Measurements from ENCODE around the gene DIAPH2. TPM values are rescaled to one million over a fixed set of nuclear protein-coding genes. Genes with fewer than 3 reads are reported as not detected.

DIAPH2 gene
- total RNA-seq, 4 donors from 2014 or later = 11.1 to 26.5 (median 18.7) TPM

DNA sequence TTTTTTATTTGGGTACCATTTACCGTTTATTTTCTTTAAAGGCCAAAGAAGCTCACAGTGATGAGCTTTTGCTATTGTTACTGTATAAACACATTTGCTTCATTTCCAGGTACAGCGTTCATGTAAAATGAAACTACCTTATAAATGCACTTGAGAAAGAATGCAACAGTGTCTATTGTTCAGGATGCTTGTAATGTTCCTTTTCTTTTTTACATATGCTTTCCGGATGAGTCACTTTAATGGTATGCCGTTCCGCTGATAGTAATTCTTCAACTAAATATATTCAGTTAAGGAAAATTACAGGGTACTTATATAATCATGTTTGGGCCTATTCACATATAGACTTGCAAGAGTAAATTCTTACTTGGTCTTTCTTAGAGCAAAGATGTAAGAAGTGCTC is 554.0 kb downstream of the DIAPH2 start:
- no peaks in the 10 kb centered on the region for H3K27me3 ChIP-seq
- no peak overlapping the region for H3K27ac ChIP-seq
- 91 to 92% methylated on average over 5 of the region's 5 CpGs for WGBS, 2 donors
- H3K9me3 ChIP-seq = no peaks in the 10 kb centered on the region
- intact Hi-C loops (cut with DNase I) = no loop called here
- no peaks in the 10 kb centered on the region for H3K36me3 ChIP-seq
- TF ChIP-seq POLR2A (IDR thresholded peaks at IDR 0.05) (no peak), CTCF (IDR thresholded peaks at IDR 0.05) (no peak)
- no peaks in the 10 kb centered on the region for H3K4me1 ChIP-seq
- H3K4me3 ChIP-seq (replicated peaks in 1 of 3) = no peak overlapping the region
- no peak for DNase-seq

DNA sequence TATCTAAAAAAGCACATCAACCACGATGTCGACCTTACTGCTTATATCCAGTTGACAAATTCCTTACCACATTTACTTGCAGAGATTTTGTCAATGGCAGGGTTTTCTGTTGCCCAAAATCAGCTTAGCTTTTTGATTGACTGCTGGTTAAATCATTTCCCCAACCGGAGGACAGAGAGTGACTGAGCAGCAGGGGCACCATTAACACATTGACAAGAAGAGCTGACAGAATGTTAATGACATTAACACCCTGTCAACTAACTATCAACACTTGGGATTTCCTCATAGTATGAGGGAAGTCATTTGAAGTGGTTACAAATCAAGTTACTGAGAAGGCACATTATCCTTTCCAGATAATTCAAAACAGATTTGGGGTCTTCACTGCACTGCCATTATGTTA is 567.5 kb downstream of the DIAPH2 start:
- intact Hi-C loops (cut with DNase I) = no loop called here
- Histone ChIP-seq H3K36me3 (no peaks in the 10 kb centered on the region), H3K27me3 (no peaks in the 10 kb centered on the region), H3K9me3 (no peaks in the 10 kb centered on the region), H3K4me1 (no peaks in the 10 kb centered on the region), H3K4me3 (replicated peaks in 1 of 3) (no peak overlapping the region), H3K27ac (no peak overlapping the region)
- DNase-seq = no peak
- 53 to 56% methylated on average over 3 of the region's 3 CpGs for WGBS, 2 donors
- TF ChIP-seq CTCF (IDR thresholded peaks at IDR 0.05) (no peak), POLR2A (IDR thresholded peaks at IDR 0.05) (no peak)

GRCh38 chrX:97260679-97261078 is 576.0 kb downstream of the DIAPH2 start:
- peaks cover 0 to 5% of the 10 kb centered on the region in 2 donors for H3K4me1 ChIP-seq
- no peak overlapping the region for H3K4me3 ChIP-seq (replicated peaks in 1 of 3)
- TF ChIP-seq CTCF (IDR thresholded peaks at IDR 0.05) = no peak
- no peak for TF ChIP-seq POLR2A (IDR thresholded peaks at IDR 0.05)
- H3K9me3 ChIP-seq = no peaks in the 10 kb centered on the region
- no peak for DNase-seq
- whole genome bisulfite sequencing, 2 donors = 37 to 44% methylated on average over 5 of the region's 5 CpGs
- no peaks in the 10 kb centered on the region for H3K36me3 ChIP-seq
- H3K27ac ChIP-seq = no peak overlapping the region
- H3K27me3 ChIP-seq = no peaks in the 10 kb centered on the region
- intact Hi-C loops (cut with DNase I) = no loop called here

DNA sequence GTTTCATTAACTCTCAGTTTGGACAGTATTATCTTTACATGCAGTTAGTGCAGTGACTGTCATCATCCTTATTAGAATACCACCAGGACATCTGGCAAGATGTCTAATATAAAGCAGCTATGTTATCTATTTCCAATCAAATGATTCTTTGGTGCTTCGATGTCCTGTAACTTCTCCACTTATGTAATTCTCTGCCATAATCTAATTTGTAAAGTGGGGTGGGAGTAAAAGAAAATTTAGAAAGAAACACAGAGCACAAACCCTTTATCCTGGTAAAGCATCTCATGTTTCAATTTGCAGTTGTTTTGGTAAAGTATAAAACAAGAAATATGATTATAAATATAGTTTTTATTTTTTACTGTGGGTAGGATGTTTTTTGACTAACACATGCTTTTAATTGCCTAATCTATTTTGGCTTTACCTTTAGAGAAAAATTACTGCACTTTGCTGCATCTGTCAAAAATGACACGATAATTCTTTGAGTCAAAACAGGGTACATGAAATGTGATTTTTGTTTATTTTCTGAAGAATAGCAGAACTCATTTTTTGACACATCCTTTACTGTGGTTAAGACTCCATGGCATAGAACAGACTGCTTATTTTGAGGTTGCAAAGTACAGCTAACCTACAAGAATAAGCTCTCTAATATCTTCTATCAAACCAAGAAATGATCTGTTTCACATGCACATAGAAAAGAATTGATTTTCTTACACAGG is 581.9 kb downstream of the DIAPH2 start:
- no peak for TF ChIP-seq CTCF (IDR thresholded peaks at IDR 0.05)
- TF ChIP-seq POLR2A (IDR thresholded peaks at IDR 0.05) = no peak
- H3K4me1 ChIP-seq = peaks cover 0 to 4% of the 10 kb centered on the region in 2 donors
- H3K4me3 ChIP-seq (replicated peaks in 1 of 3) = no peak overlapping the region
- 81 to 86% methylated on average over 2 of the region's 2 CpGs for whole genome bisulfite sequencing, 2 donors
- H3K9me3 ChIP-seq = no peaks in the 10 kb centered on the region
- intact Hi-C loops (cut with DNase I) = no loop called here
- no peak overlapping the region for H3K27ac ChIP-seq
- H3K36me3 ChIP-seq = no peaks in the 10 kb centered on the region
- no peaks in the 10 kb centered on the region for H3K27me3 ChIP-seq
- no peak for DNase-seq

DNA sequence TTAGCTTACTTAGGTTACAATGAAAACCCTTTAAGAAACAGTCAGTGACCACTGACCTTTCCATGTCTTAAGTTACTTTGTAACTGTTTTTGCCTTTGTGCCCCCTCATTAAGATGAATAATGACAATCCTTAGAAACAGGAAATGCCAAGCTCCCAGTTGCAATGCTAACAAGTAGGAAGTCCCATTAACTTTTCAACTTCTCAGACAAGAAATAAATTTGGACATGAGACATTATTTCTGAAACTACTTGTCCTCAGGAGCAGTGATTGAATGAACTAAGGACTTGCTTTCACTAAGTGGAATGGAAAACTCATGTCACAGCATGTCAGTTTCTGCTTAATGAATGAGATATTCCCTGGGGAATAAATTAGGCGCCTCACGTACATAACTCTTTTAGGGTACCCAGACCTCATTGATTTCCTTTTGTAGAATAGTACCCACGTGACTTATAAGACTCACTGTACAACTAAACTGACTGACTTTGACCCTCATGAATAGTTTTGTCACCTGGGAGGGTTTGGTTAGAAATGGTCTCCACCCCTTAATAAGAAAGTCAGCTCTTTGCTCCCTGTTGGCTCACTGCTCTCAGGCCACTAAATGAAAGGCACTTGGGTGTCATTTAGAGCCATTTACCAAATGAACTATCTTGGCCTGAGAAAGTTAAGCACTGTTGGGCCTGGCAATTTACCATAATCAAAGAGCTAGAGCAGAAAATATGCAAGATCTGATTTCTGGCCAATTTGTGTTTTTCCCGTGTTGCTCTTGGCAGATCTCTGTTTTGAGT is 582.9 kb downstream of the DIAPH2 start:
- no peak overlapping the region for H3K4me3 ChIP-seq (replicated peaks in 1 of 3)
- no peaks in the 10 kb centered on the region for H3K36me3 ChIP-seq
- 66 to 74% methylated on average over 4 of the region's 4 CpGs for WGBS, 2 donors
- intact Hi-C loops (cut with DNase I) = no loop called here
- no peaks in the 10 kb centered on the region for H3K27me3 ChIP-seq
- no peaks in the 10 kb centered on the region for H3K9me3 ChIP-seq
- TF ChIP-seq CTCF (IDR thresholded peaks at IDR 0.05) = no peak
- no peak for TF ChIP-seq POLR2A (IDR thresholded peaks at IDR 0.05)
- H3K27ac ChIP-seq = no peak overlapping the region
- H3K4me1 ChIP-seq = peaks cover 0 to 4% of the 10 kb centered on the region in 2 donors
- DNase-seq = no peak
